T-helper 9 cell (primary cell): ENCODE results near the gene DCDC2C.
"Not testable (repeated sequence)": the region's sequence is repeated elsewhere in the genome, so short reads cannot be mapped to it uniquely, and the experiment has no call there.

Source experiments
- DNase-seq: peaks from one replicate; pipeline ENCODE4 v3.0.0-alpha.2; 2020
- total RNA-seq, 2 donors: gene quantifications; one replicate each; lab custom pipeline; 2026; lab: John Stamatoyannopoulos, UW

Gene DCDC2C, protein sequence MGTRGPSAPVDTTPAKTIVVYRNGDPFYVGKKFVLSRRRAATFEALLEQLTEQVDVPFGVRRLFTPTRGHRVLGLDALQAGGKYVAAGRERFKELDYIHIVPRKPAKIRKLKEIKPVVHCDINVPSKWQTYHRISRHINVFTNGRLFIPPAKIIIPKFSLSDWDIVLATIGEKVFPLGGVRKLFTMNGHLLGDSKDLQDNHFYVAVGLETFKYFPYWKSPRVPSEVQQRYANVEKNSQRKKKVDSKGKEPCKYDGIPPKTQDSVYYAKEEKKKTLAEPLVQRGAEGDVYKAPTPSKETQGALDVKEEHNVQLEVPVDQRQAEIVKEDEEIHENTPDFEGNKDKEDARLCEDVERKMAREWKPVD
- 0 to 0.14 reads per million in 2 donors for total RNA-seq

DNA sequence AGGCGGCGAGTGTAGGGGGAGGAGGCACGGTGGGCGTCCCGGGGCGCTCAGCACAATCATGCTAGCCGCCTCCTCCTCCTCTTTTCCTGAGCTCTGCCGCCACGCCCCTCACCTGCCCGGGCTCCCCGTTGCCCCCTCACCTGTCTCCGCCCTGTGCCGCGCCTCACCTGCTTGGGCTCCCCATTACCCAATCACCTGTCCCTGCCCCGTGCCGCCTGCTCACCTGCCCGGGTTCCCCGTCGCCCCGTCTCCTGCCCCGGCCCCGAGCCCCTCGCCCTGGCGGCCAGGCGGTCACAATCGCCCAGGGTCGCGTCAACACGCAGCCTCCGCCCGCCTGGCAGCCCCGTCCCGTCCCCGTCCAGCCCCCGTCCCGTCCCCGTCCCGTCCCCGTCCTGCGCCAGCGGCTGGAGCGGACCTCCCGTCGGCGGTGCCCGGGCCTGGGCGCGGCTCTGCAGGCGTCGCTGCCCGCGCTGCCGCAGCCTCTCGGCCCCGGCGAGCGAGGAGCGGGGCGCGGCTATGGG is at the start of gene DCDC2C:
Gene DCDC2C, plus strand, starts transcription at position 340 of the 521 bp plus-strand sequence. Its CDS starts 177 bp downstream, at position 517.
- no peak for DNase-seq

DNA sequence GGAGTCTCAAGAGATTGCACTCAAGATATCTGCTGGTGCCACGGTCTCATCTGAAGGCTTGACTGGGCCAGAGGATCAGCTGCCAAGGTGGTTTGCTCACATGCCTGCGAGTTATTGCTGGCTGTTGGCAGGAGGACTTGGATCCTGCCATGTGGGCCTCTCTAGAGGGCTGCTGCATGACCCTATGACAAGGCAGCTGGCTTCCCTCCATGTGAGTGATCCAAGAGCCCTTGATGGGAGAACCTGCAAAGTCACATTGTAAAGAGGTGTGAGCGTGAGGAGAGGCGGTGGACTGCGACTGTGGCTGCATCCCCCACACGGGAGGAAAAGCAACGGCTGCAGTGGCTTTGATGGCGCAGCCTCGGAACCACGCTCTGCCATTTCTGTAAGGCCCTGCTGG is 49.4 kb upstream of the DCDC2C start:
- DNase-seq = no peak

GRCh38 chr2:3654531-3655225 is 48.7 kb upstream of the DCDC2C start:
- DNase-seq = no peak

DNA sequence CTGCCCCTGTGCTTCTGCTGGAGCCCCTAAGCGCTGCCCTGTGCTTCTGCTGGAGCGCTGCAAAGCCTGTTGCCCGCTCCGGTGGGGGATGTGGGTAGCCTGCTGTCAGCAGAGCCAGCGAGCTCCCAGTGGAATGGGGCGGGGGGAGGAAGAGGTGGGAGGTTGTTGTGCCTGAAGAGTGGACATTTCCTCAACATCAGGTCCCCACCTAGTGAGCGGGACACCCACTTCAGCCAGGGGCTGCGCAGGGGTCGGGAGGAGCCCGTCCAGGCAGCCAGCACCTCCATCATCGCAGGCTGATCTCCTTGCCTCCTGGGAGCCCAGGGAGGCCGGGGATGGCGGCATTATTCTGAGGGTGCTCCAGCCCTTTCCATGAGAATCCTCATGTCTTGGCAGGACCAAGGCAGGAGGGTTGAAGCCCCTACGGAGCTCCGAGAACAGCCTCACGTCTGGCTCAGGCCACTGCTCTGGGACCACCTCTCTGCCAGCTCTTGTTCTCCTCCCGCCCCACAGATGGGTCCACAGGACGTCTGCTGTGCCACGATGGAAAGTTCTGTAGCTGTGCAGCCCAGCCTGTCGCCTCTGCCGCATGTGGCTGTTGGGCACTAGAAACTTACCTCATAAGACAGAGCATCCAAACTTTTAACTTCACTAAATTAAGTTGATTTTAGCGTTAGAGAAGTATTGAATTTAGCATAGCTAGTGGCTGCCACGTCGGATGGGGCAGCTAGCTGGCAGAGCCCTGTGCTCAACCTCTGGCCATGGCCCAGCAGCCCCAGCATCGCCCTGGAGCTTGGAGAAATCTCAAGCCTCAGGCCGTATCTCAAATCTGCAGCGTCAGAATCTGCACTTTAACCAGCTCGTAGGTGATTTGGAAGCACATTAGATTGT is 47.3 kb upstream of the DCDC2C start:
- DNase-seq = no peak

- DNase-seq = no peak
These were observed 46.3 kb upstream of the DCDC2C start for GRCh38 chr2:3656762-3657721.

GRCh38 chr2:3657881-3658280 is 45.5 kb upstream of the DCDC2C start, which contains the start of gene ALLC:
Gene ALLC (plus strand): TSS chr2:3658200. CDS start chr2:3671158, 12,958 bp downstream.
- no peak for DNase-seq

- DNase-seq = no peak
These were observed 43.6 kb upstream of the DCDC2C start for GRCh38 chr2:3659447-3660432.

DNA sequence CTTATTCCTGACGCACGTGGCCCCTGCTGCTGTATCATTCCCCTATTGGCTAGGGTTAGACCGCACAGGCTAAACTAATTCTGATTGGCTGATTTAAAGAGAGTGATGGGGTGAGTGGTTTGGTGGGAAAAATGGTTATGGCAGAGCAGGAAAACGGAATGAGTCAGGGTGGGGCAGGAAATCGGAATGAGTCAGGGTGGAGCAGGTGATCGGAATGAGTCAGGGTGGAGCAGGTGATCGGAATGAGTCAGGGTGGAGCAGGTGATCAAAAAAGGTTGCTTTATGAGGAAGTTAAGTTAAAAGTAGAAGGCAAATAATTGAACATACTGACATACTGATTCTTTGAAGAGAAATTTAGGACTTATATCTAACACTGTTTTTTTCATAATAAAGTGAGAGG is 42.7 kb upstream of the DCDC2C start:
- DNase-seq = not testable (repeated sequence)

- DNase-seq = no peak
These were observed 42.2 kb upstream of the DCDC2C start for GRCh38 chr2:3661149-3661660.

GRCh38 chr2:3662239-3662638 is 41.1 kb upstream of the DCDC2C start:
- DNase-seq = no peak

GRCh38 chr2:3664118-3664517 is 39.3 kb upstream of the DCDC2C start:
- DNase-seq = no peak

DNA sequence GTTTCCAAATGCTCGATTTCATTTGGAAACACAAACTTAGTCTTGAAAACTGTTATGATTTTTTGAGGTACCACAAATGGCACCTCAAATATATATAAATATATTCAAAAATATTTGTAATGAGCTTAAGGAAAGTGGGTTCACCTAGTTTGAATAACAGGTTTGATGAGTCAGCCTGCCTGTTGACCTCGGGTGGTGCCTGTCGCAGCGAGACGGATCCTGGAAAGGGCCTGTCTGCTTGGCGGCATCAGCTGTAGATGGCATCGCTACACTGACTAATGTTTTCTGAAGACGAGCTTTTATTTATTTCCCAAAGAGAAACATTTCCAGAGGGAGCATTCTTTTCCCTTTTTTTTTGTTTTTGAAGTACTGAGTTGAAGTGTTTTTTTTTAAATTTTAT is 38.5 kb upstream of the DCDC2C start:
- no peak for DNase-seq

DNA sequence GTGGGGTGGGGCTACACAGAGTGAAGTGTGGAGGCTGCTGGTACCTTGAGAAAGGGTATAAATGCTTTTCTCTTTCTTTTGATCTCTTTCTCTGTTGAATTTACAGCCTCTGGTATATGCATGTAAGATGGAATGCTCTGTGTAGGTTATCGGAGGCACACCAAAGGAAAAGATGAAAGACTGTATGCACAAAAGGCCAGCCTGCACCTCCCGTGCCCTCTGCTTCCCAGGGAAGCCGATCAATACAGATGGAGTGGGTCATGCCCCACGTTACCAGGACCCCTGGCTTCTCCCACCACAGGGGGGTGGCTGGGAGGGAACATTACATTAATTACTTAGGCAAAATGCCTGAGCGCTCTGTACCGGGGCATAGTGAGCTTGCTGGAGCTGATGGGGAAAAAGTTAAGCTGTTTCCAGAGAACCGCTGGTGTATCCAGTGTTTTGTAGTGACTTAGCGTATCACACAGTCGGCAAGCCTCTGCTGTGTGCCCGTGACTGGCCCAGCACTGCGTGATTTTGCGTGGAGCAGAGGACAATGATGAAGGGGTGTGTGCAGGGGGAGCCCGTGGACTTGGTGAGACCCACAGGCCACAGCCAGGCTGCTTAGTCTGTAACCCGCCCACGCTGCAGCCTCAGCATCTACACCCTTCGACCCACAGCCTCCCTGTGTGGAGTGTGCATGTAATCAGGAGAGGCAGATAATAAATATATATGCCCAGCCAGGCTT is 37.3 kb upstream of the DCDC2C start:
- DNase-seq = no peak

GRCh38 chr2:3666613-3666975 is 36.8 kb upstream of the DCDC2C start:
- DNase-seq = no peak

GRCh38 chr2:3667151-3667631 is 36.2 kb upstream of the DCDC2C start:
- no peak for DNase-seq

DNA sequence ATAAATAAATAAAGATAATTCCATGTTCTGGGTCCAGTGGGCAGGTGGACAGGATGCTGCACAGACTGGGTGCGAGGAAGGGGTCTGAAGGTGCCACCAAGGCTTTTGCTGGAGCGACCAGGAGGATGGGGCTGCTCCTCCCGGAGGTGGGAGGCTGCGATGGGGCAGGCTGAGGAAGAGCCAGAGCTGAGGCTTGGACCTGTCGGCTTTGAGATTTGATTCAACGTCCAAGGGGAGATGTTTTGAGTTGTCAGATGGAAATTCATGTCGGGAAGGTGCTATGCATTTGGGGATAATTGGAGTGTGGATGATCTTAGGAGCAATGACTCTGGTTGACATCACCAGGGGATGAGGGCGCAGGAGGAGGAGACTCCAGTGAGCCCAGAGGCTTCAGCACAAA is 33.7 kb upstream of the DCDC2C start:
- DNase-seq = no peak

GRCh38 chr2:3670376-3670775 is 33.0 kb upstream of the DCDC2C start:
- no peak for DNase-seq

DNA sequence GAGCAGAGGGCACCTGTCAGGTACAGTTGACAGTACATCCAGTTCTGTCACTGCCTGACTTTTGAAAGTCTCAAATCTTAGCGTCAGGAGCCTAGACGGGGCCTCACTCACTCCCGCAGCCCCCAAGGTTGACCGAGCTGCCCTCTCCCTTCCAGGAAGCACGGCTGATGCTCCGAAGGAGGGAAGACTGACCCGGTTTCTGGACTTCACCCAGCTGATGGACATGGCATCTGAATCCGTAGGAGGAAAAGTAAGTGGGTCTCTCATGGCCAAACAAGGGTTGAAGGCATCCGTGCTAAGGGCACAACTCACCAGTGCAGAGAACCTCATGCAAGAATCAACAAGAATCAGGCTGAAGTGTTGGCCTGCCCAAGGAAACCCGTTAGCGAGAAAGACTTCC is 32.4 kb upstream of the DCDC2C start:
- DNase-seq = no peak
